Brain pericyte (primary cell): ENCODE results near the gene DIDO1.
"Not testable (repeated sequence)": the region's sequence is repeated elsewhere in the genome, so short reads cannot be mapped to it uniquely, and the experiment has no call there.

Experiments
- DNase-seq: peaks from one replicate; pipeline ENCODE4 v3.0.0-alpha.2; 2012; ENCODE audit warnings: low read depth, low spot score

DIDO1 gene

GRCh38 chr20:62929051-62929538, 2.8 kb upstream of the DIDO1 start:
- DNase-seq = no peak

DNA sequence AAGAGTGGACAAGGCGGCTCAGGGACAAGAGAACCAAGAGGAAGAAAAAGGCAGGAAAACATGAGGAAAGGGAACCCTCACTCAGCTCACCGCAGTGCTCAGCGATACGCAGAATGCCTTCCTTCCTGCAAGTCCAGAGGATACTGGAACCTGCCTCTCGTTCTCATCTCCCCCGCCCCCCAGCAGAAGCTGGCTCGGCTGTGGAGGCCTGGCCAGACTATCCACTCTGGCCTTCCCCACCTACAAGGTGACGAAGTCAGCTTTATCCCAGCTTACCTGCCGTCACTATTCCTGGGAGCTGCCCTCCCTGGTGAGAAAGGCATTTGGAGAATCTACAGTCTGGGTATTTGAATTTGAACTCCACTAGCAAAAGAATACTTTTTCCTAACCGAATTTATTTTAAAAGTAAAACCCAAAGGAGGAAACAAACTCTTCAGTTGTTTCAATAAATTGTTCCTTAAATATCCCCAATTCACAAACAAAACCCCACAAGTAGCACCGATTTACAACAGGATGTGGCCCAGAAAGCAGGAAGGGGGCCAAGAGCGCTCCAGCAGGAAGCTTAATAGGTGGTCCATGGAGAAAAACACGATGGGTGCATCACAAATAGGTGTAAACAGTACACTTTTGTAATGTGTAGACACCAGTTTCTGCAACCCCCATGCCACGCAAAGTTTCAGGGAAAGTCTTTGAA, 2.1 kb upstream of the DIDO1 start:
- DNase-seq = no peak

DNA sequence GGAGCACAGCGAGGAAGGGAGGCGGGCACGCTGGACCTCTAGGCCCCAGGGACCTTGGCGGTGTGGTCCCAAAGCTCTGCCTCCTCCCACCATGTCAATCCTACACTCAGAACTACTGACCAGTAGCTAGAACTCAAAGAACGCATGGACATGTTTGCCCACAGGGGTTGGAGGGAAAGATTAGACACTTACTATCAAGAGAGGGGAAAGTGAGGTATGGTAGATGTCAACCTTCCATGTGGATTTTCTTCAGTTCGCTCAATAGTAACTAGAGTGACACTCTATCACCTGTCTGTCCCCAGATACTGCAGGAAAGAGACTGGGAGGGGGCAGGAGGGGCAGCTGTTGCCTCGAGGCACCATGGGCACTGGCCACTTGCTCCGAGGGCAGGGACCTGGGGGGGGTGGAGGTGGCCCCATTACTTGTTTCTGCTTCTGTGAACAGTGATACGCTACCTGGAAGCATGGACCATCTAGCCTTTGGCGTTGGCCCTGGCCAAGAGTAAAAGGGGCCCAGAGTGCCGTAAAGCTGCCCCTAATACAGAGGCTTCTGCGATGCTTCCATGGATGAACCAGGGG, 912 bp upstream of the DIDO1 start:
- no peak for DNase-seq

- no peak for DNase-seq
These were observed 681 bp downstream of the DIDO1 start for GRCh38 chr20:62925420-62926228.

DNA sequence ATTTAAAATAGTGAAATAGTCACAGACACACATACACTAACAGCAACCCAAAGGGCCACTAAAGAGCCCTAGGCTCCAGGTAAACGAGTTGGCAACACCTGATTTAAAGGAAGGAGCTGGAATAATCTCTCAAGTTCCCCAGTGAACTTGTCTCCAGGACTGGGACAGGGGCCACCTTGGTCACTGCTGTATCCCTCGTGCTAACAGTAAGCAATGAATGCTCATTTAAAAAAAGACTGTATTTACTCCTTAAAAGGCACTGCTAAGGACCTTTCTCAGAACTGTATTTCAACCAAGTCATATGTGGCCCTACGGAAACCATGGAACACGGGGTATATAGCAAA, 1.3 kb downstream of the DIDO1 start:
- DNase-seq = no peak

GRCh38 chr20:62924442-62925075, 1.7 kb downstream of the DIDO1 start:
- DNase-seq = no peak

GRCh38 chr20:62923669-62924441, 2.5 kb downstream of the DIDO1 start:
- DNase-seq = no peak

DNA sequence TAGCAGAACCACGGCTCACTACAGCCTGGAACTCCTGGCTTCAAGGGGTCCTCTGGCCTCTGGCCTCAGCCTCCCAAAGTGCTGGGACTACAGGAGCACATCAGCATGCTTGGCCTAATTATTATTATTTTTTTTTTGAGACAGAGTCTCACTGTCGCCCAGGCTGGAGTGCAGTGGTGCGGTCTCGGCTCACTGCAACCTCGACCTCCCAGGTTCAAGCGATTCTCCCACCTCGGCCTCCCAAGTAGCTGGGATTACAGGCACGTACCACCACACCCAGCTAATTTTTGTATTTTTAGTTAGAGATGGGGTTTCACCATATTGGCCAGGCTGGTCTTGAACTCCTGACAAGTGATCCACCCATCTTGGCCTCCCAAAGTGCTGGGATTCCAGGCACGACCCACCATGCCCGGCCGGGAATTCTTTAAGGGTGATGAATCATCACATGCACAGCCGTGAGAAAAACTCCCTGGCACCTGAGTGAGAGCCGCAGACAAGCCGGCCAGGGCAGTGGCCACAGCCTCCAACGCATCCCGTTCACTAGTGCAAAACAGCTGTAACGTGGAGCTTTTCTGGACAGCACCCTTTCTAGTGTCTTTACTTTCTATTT, 3.1 kb downstream of the DIDO1 start:
- not testable (repeated sequence) for DNase-seq

- no peak for DNase-seq
These were observed 3.8 kb downstream of the DIDO1 start for GRCh38 chr20:62922451-62922921.

- no peak for DNase-seq
These were observed 5.1 kb downstream of the DIDO1 start for GRCh38 chr20:62921119-62921687.

DNA sequence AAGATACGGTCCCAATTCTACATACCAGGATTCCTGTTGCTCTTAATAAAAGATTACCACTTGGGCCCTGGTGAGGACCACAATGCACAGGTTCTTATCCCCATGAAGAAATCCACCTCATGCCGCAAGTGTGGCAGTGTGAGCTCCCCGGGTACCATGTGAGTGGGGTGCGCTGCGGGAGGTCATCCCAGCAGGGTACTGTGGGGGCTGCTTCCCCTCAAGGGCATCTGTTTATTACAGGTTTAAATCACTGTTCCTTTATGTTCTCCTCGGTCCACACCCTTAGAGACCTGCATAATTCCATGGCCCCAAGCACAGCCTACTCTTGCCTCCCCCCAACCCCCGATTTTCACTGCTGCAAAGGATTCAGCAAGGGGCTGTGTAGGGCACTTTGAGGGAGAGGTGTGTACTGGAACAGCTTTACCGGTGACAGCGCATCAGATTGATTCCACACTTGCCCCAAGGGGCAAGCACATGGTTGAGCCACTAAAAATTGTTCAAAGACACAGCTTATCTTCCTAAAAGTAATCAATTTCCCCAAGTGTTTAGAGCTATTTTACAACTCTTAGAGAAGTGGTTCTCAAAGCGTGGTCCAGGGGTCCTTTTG, 6.2 kb downstream of the DIDO1 start:
- DNase-seq = no peak

DNA sequence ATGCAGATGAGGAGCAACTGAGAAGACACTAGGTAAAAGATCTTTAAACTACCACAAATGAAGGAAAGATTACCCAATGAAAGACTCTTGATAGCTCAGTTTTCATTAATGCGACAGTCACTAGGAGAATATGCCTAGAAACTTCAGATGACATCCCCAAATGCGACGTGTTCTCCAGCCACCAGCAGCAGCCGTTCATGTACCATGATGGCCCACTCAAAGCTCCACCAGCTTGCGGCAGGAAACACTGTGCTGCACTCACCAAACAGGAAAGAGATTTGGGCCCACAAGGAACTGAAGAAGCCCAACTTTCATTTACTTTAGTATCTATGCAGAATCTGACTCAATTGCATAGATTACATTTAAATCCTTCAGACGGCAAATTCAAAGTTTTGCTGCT, 7.5 kb downstream of the DIDO1 start:
- no peak for DNase-seq

GRCh38 chr20:62918147-62918546, 8.2 kb downstream of the DIDO1 start:
- DNase-seq = no peak

DNA sequence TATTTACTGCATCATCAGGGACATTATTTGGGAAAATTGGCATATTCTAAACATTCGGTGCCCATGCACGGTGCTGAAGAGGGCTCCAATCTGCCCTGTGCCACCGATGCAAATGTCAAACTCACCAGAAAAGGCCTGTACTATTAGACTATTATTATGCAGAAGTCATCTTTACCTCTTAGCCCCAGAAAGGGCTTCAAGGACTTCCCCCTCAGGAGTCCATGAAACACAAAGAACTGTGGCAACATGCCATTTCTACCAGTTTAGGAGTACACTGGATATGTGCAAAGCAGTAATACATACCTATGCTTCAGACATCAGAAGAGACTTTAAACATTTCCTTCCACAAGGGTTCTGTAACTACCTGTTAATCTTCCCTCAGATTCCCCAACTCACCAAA, 8.6 kb downstream of the DIDO1 start:
- DNase-seq = no peak

GRCh38 chr20:62916703-62917476, 9.4 kb downstream of the DIDO1 start:
- DNase-seq = no peak

DNA sequence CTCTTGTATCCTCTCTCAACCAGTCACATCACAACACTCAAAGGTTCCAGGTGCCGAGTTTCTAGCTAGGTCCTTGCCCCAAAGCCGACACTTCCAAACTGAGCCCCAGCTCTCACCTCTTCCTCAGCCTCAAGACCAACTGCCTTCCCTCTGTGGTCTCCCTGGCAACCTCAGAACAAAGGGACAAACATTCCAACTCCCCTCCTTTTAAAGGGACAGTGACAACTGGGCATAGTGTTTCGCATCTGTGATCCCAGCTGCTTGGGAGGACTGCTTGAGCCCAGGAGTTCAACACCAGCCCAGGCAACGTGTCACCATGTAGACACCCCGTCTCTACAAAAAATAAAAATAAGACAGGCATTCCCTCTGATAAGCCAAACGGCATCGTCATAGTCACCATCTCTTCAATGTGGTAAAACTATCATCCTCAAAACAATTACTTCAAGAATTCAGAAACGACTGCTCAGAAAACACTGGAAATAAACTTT, 11.3 kb downstream of the DIDO1 start:
- no peak for DNase-seq

DNA sequence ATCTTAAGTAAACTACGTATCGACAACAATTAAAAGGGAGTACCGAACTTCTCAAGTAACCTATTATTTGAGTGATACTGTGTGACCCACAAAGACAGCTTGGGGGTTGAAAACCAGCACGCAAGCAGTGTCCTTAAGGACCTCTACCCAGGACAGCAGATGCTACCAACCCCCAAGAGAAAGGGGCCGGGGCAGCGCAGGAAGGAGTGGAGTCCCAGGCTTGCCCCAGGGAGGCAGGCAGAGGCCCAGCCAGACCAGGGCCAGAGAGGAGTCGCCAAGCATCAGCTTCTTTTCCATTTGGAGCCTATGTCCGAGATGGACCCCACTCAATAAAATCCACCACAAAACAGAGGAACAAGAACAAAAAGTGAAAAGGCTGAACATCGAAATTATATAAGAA, 11.9 kb downstream of the DIDO1 start:
- no peak for DNase-seq

DNA sequence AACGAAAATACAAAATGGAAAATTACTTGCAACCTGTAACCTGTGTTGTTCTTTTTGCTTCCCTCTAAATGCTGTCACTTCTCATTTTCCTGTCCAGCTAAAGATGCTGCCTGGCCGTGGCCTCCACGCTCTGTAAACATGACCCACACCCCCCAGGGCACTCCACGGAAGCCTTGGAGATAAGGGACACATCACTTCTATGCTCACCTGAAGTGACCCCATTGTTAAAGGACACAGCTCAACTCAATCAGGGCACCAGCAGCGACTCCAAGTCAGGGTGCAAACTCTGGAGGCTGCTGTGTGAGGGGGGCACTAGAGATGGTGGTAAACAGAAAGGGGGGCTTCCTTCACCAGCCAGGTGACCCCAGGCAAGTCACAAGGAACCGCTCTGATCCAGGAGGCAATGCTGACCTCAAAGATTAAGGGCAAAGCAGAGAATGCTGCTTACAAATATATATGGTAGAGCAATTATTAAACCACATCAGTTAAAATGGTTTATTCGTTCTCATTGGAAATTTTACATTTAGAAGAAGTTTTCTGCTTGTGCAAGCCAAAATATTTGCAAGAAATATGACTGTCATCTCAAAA, 13.2 kb downstream of the DIDO1 start:
- DNase-seq = no peak
